Neural progenitor cell (in vitro differentiated cells): ENCODE data around the gene B3GALT4. TPM values are rescaled to one million over a fixed set of nuclear protein-coding genes. Genes with fewer than 3 reads are reported as not detected.

Experiments
- DNase-seq: peaks from one replicate; pipeline ENCODE4 v3.0.0-alpha.2; 2016; ENCODE audit warnings: low spot score
- H2AFZ ChIP-seq: fragments of 200-600 bp; sonication (generic); replicated peaks from 2 replicates; pipeline ENCODE4 v1.6.1; 2016; ENCODE audit warnings: antibody characterized with exemption
- H3F3A ChIP-seq: fragments of 200-600 bp; sonication (generic); 2 replicates; pipeline ENCODE4 v1.6.1; 2016; ENCODE audit warnings: antibody characterized with exemption, low read depth
- H3K27ac ChIP-seq: fragments of 200-600 bp; sonication (generic); 2 replicates; pipeline ENCODE4 v1.5.1; 2016; ENCODE audit warnings: mild to moderate bottlenecking
- H3K27me3 ChIP-seq: fragments of 200-600 bp; sonication (generic); 2 replicates; pipeline ENCODE4 v1.6.1; 2016; ENCODE audit warnings: mild to moderate bottlenecking, moderate library complexity
- H3K36me3 ChIP-seq: fragments of 200-600 bp; sonication (generic); 2 replicates; pipeline ENCODE4 v1.5.1; 2016
- H3K4me1 ChIP-seq: fragments of 200-600 bp; sonication (generic); 2 replicates; pipeline ENCODE4 v1.6.1; 2016; ENCODE audit warnings: mixed run types
- H3K4me2 ChIP-seq: fragments of 200-600 bp; sonication (generic); 2 replicates; pipeline ENCODE4 v1.6.1; 2016
- H3K4me3 ChIP-seq: fragments of 200-600 bp; sonication (generic); 2 replicates; pipeline ENCODE4 v1.5.1; 2016
- H3K79me2 ChIP-seq: fragments of 200-600 bp; sonication (generic); 2 replicates; pipeline ENCODE4 v1.6.1; 2016; ENCODE audit warnings: low read depth
- H3K9ac ChIP-seq: fragments of 200-600 bp; sonication (generic); 2 replicates; pipeline ENCODE4 v1.6.1; 2016
- H3K9me3 ChIP-seq: fragments of 200-600 bp; sonication (generic); 2 replicates; pipeline ENCODE4 v1.5.1; 2016; ENCODE audit warnings: low read depth
- H4K20me1 ChIP-seq: fragments of 200-600 bp; sonication (generic); 2 replicates; pipeline ENCODE4 v1.6.1; 2016; ENCODE audit warnings: low read depth
- H3K27ac Mint-ChIP-seq: 3 replicates; pipeline ENCODE4 v1.8.0; 2021; ENCODE audit warnings: mixed read lengths
- H3K27me3 Mint-ChIP-seq: 2 replicates; pipeline ENCODE4 v1.8.0; 2022; ENCODE audit warnings: low read depth, mild to moderate bottlenecking, inconsistent platforms, moderate library complexity, mixed read lengths; ENCODE audit not compliant: insufficient read depth
- H3K36me3 Mint-ChIP-seq: 3 replicates; pipeline ENCODE4 v1.8.0; 2021; ENCODE audit warnings: mixed read lengths
- H3K4me1 Mint-ChIP-seq: 3 replicates; pipeline ENCODE4 v1.8.0; 2021; ENCODE audit warnings: mixed read lengths
- H3K4me3 Mint-ChIP-seq: 3 replicates; pipeline ENCODE4 v1.8.0; 2021; ENCODE audit warnings: mild to moderate bottlenecking, moderate library complexity, mixed read lengths
- H3K9me3 Mint-ChIP-seq: 3 replicates; pipeline ENCODE4 v1.8.0; 2020; ENCODE audit warnings: mixed read lengths
- EZH2 ChIP-seq: fragments of 200-600 bp; sonication (generic); IDR thresholded peaks from 2 replicates; pipeline ENCODE4 v1.6.1; 2017; ENCODE audit warnings: antibody characterized with exemption, mild to moderate bottlenecking, moderate library complexity
- EZH2phosphoT487 ChIP-seq: fragments of 200-600 bp; sonication (generic); IDR thresholded peaks from 2 replicates; pipeline ENCODE4 v1.6.1; 2017; ENCODE audit warnings: antibody characterized with exemption
- total RNA-seq: library from RNA; depleted of rRNA; stranded (reverse); fragments of >200 nt; gene quantifications from 2 replicates; pipeline ENCODE4 v1.2.3, GENCODE V29; 2015; ENCODE audit warnings: low replicate concordance
- TF ChIP-seq, protein P1 (sequence below): fragments of 200-600 bp; sonication (generic); IDR thresholded peaks from 2 replicates; pipeline ENCODE4 v1.5.1; 2017; ENCODE audit warnings: antibody characterized with exemption, mild to moderate bottlenecking

The B3GALT4 gene
- total RNA-seq, 1 donor from 2014 or later, result 1.1 TPM

DNA sequence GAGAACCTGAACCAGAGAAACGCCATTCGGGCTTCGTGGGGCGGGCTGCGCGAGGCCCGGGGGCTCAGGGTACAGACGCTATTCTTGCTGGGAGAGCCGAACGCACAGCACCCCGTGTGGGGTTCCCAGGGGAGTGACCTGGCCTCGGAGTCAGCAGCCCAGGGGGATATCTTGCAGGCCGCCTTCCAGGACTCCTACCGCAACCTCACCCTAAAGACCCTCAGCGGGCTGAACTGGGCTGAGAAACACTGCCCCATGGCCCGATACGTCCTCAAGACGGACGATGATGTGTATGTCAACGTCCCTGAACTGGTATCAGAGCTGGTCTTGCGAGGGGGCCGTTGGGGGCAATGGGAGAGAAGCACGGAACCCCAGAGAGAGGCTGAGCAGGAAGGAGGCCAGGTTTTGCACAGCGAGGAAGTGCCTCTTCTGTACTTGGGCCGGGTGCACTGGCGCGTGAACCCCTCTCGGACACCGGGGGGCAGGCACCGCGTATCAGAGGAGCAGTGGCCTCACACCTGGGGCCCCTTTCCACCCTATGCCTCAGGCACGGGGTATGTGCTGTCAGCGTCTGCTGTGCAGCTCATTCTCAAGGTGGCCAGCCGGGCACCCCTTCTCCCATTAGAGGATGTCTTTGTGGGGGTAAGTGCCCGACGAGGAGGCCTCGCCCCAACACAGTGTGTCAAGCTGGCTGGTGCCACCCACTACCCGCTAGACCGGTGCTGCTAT lies 904 bp downstream of the B3GALT4 start:
- H4K20me1 ChIP-seq, result peaks cover 60% of the 10 kb centered on the region

DNA sequence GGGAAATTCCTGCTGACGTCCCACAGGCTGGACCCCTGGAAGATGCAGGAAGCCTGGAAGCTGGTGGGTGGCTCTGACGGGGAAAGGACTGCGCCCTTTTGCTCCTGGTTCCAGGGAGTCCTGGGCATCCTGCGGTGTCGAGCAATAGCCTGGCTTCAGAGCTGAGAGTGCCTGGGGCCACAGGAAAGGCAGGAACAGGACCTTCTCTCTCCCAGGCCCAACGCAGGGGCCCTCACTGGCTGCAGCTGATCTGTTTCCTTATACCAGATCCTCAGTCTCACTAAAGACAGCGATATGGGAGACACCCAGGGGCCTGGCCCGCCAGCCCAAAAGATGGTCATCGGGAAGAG lies 1.4 kb downstream of the B3GALT4 start:
- no peak overlapping the region for H3K4me2 ChIP-seq
- H3K4me3 Mint-ChIP-seq, result no peak overlapping the region
- no peaks in the 10 kb centered on the region for H3K9me3 ChIP-seq
- DNase-seq, result no peak
- no peak overlapping the region for H3K27ac Mint-ChIP-seq
- H3K27me3 Mint-ChIP-seq, result peaks cover 5% of the 10 kb centered on the region
- H3K36me3 Mint-ChIP-seq, result peaks cover 14% of the 10 kb centered on the region
- no peak for TF ChIP-seq EZH2phosphoT487
- TF ChIP-seq, protein P1, sequence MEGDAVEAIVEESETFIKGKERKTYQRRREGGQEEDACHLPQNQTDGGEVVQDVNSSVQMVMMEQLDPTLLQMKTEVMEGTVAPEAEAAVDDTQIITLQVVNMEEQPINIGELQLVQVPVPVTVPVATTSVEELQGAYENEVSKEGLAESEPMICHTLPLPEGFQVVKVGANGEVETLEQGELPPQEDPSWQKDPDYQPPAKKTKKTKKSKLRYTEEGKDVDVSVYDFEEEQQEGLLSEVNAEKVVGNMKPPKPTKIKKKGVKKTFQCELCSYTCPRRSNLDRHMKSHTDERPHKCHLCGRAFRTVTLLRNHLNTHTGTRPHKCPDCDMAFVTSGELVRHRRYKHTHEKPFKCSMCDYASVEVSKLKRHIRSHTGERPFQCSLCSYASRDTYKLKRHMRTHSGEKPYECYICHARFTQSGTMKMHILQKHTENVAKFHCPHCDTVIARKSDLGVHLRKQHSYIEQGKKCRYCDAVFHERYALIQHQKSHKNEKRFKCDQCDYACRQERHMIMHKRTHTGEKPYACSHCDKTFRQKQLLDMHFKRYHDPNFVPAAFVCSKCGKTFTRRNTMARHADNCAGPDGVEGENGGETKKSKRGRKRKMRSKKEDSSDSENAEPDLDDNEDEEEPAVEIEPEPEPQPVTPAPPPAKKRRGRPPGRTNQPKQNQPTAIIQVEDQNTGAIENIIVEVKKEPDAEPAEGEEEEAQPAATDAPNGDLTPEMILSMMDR, result no peak
- TF ChIP-seq EZH2, result no peak
- H3K36me3 ChIP-seq, result peaks cover 3% of the 10 kb centered on the region
- H3K9me3 Mint-ChIP-seq, result no peaks in the 10 kb centered on the region
- peaks cover 54% of the 10 kb centered on the region for H3F3A ChIP-seq
- H2AFZ ChIP-seq, result no peak overlapping the region
- peaks cover 55% of the 10 kb centered on the region for H4K20me1 ChIP-seq
- H3K4me3 ChIP-seq, result no peak overlapping the region
- peaks cover 34% of the 10 kb centered on the region for H3K4me1 Mint-ChIP-seq
- H3K4me1 ChIP-seq, result peaks cover 33% of the 10 kb centered on the region
- no peaks in the 10 kb centered on the region for H3K27me3 ChIP-seq
- H3K9ac ChIP-seq, result no peak overlapping the region
- H3K79me2 ChIP-seq, result peaks cover 27% of the 10 kb centered on the region
- no peak overlapping the region for H3K27ac ChIP-seq

More for the DNA sequence above, 904 bp downstream of the B3GALT4 start:
- Mint-ChIP-seq H3K4me3 (peak overlapping the region; percentile 88), H3K27me3 (peaks cover 5% of the 10 kb centered on the region), H3K9me3 (no peaks in the 10 kb centered on the region), H3K4me1 (peaks cover 39% of the 10 kb centered on the region), H3K36me3 (peaks cover 19% of the 10 kb centered on the region), H3K27ac (no peak overlapping the region)
- no peak overlapping the region for H3K9ac ChIP-seq
- H3F3A ChIP-seq, result peaks cover 59% of the 10 kb centered on the region
- peak overlapping the region; percentile 98 for H3K4me2 ChIP-seq
- no peak overlapping the region for H3K27ac ChIP-seq
- DNase-seq, result peak; percentile 29
- H2AFZ ChIP-seq, result no peak overlapping the region
- H3K36me3 ChIP-seq, result peaks cover 8% of the 10 kb centered on the region
- peaks cover 33% of the 10 kb centered on the region for H3K79me2 ChIP-seq
- H3K4me3 ChIP-seq, result peak overlapping the region; percentile 57
- H3K9me3 ChIP-seq, result no peaks in the 10 kb centered on the region
- H3K27me3 ChIP-seq, result no peaks in the 10 kb centered on the region
- H3K4me1 ChIP-seq, result peaks cover 38% of the 10 kb centered on the region
- TF ChIP-seq EZH2, result no peak
- TF ChIP-seq, protein P1, result no peak
- no peak for TF ChIP-seq EZH2phosphoT487

DNA sequence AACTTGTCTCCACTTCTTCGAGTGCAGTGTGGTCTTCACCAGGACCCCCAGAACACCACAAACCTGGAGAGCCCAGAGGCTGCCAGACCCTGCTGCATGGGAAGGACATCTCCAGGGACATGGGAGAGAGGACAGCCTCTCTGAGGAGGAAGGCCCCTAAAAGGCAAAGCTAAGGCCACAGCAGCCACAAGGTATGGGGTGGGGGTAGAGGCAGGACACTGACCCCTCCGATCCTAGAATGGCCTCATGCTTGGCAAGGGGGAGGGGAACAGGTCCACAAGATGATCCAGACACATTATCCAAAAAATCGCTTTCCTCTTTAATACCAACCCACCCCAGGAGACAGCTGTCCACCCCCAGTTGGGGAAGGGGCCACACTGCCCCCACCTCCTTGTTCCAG lies 1.9 kb downstream of the B3GALT4 start:
- peak overlapping the region; percentile 46 for H3K4me3 Mint-ChIP-seq
- H3K79me2 ChIP-seq, result peaks cover 23% of the 10 kb centered on the region
- no peaks in the 10 kb centered on the region for H3K9me3 Mint-ChIP-seq

More for the DNA sequence above, 1.9 kb downstream of the B3GALT4 start:
- DNase-seq, result no peak
- Histone ChIP-seq H3K27ac (no peak overlapping the region), H3K9me3 (no peaks in the 10 kb centered on the region), H3K4me3 (no peak overlapping the region), H4K20me1 (peaks cover 51% of the 10 kb centered on the region), H2AFZ (no peak overlapping the region), H3K36me3 (no peaks in the 10 kb centered on the region), H3K4me1 (peaks cover 28% of the 10 kb centered on the region), H3K4me2 (no peak overlapping the region), H3K27me3 (no peaks in the 10 kb centered on the region), H3K9ac (no peak overlapping the region), H3F3A (peaks cover 49% of the 10 kb centered on the region)
- TF ChIP-seq EZH2 (no peak), EZH2phosphoT487 (no peak)
- TF ChIP-seq, protein P1, result no peak
- Mint-ChIP-seq H3K4me1 (peaks cover 30% of the 10 kb centered on the region), H3K27me3 (peaks cover 5% of the 10 kb centered on the region), H3K36me3 (peaks cover 12% of the 10 kb centered on the region), H3K27ac (no peak overlapping the region)
